GM21360 (cell line): ENCODE data around the gene TXNRD2.

ENCODE experiments used
- ATAC-seq: cut with Tn5 transposase; IDR thresholded peaks from one replicate; pipeline ENCODE4 v1.9.1; 2021; ENCODE audit warnings: mild to moderate bottlenecking, moderate library complexity; ENCODE audit not compliant: unreplicated experiment

TXNRD2 gene

GRCh38 chr22:19980766-19981165, 39.1 kb upstream of the TXNRD2 start:
- ATAC-seq = no peak

DNA sequence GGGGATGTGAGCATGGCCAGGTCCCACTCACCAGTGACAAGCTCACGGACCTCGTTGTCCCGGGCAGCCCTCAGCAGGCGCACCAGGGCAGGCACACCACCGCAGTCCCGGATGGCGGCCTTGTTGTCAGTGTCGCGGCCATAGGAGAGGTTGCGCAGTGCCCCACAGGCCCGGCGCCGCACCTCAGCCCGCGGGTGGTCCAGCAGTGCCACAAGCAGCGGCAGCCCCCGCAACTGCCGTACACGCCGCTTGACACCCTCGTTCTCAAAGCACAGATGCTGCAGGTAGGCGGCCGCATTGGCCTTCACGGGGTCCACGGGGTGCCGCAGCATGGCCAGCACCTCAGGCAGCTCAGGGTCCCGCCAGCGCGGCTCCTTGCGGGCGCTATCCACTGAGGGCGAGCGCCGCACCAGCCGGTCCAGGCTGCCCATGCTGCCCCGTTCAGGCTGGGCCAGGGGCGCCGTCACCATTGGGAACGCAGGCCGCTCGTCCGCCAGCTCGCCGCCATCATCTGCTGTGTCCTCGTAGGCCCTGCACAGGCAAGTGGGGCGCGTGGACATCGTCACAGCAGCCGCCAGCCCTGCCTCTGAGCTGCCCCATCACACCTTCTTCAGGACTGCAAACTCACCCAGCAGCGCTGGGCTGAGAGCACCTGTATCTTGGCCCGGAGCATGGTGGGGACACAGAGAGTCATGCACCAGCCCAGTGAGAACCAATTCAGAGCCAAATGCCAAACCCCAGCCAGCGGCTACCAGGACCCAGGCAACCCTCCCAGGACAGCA, 38.3 kb upstream of the TXNRD2 start:
- ATAC-seq = no peak

DNA sequence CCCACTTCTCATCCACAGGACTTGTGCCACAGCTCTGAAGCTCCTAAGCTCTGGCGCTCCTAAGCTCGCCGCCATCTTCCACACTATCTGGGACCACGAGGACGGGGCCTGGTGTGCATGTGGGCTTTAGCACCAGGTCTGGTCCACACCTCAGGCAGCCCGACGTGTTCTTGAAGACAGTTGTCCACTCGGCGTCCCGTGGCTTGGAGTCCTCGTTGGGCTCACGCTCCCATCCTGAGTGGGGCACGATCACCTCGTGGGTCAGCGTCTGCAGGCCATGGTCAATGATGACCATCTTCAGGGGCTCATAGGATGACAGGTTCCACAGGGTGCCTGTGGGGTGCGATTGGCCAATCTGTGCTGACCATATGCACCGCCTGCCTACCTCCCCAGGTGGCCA, 37.1 kb upstream of the TXNRD2 start:
- no peak for ATAC-seq

DNA sequence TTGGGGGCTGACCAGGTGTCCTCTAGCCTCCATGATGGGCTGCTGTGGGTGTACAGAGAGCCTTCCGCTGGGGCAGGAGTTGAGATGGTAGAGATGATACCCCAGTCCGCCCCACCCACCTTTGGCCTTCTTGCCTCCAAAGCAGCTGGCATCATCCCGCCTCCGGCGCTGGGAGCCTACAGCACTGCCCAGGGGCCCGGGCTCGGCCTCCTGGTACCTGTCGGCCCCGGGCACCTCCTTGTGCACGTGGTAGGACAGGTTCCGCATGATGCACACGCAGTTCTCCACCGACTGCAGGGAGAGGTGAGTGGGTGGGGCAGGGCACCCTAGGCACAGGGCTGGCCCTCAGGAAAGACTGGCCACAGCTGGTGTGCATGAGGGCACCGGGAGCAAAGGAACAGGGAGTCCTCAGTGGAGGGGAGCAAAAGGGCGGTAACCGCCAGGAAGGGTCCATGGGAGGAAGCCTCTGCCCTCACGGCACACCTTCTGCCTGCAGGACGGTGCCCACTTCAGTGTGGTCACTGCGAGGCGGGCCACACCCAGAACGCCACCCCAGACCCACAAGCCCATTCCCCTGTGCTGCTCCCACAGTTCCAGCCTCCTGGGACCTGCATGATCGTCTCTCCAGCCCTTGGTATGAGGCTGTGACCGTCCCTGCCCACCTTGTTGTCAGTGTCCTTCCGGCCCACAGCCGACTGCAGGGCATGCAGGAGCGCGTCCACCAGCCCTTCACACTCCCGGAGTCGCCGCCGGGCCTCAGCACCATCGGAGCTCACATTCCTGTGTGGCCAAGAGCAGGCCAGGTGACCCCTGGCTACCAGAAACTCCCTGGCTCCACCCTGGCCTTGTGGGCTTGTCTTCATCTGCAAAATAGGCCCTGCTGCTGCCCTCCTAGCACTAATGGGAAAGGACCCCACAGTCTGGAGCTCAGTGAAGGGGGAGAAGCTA, 36.0 kb upstream of the TXNRD2 start:
- no peak for ATAC-seq

DNA sequence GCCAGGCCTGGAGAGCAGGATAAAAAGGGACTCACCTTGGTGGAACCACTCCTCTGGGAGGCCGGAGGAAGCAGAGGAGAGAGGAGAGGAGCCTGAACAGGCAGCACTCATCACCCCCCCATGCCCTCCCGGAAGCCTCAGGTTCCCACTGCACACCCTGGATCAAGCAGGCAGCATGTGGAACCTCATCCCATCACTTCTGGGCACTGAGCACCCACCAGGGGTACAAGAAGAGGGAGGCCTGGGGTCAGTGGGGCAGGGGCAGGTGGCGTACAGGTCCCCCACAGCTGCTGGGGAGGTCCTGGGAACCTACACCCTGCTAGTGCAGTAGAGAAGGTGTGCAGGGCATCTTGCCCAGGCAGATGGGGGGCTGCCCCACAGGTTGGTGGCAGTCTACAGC, 35.1 kb upstream of the TXNRD2 start:
- ATAC-seq = no peak

DNA sequence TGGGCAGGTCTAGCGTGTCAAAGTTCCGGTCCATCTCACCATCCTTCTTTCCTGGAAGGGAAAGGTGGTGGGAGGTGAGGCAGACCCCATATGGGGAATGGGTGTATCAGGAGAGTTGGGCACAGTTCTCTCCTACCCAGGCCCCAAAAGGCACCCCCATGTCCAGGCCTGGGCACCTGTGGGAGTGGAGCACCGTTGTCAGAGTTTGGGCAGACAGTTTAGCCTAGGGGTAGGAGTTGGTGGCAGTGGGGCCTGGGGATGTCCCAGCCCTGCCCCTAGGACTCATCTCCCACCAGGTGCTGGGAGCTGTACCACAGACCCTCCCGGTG, 34.1 kb upstream of the TXNRD2 start:
- ATAC-seq = no peak

DNA sequence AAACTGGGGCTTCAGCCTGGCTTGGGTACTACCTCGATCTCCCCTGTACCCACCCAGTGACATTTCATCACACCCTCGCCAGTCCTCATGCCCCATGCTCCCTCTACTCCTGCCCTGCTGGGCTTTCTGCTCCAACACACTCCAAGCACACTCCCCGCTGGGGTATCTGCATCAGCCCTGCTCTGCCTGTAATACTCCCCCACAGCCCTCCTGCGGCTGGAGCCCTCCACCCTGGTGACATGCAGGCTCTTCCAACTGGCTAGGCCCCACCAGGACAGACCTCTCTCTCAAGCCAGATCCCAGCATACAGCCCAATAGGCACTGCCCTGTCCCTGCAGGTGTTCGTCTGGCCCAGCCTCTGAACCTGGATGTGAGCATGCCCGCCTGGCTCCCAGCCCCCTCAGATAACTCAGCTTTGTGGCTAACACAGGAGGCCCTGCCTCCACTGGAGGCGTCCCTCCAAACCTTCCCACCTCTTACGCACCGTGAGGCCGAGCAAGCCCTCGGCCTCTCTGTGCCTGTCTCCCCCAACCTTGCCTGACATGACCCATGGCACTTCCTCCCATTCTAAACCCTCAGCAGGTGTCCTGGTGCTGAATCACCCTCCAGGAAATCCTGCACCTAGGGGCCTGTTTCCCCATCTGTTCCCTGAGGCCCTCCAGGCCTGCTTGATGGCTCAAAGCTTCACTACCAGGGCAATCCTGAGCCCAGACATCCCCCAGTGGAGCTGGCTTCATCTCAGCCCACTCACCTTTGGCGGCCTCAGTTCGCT, 33.5 kb upstream of the TXNRD2 start:
- no peak for ATAC-seq

DNA sequence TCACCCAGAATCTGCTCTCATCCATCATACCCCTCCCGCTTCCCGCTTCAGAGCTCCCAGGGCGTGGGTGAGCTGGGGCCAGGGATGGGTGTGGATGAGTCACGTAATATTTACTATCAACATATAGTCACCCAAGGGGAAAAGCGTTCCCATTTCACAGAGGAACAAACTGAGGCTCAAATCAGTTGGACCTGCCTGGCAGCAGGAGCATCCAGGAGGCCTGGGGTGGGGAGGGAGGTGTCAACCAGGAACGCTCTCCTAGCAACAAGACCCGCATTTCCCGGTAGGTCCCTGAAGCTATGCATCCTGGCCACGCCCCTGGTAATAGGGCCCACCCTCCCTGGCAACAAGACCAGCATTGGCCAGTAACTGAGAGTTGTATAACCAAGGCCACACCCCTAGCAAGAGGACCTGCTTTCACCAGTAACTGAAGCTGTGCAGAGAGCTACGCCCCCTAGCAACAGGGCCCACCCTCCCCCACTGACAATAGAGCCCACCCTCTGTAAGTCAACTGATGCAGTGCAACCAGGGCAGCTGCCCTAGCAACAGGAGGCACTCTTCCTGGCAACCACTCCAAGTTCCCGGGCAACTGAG, 32.7 kb upstream of the TXNRD2 start:
- ATAC-seq = no peak

GRCh38 chr22:19973551-19974267, 32.1 kb upstream of the TXNRD2 start:
- no peak for ATAC-seq

- no peak for ATAC-seq
Observed at GRCh38 chr22:19972652-19973550, 31.3 kb upstream of the TXNRD2 start.

DNA sequence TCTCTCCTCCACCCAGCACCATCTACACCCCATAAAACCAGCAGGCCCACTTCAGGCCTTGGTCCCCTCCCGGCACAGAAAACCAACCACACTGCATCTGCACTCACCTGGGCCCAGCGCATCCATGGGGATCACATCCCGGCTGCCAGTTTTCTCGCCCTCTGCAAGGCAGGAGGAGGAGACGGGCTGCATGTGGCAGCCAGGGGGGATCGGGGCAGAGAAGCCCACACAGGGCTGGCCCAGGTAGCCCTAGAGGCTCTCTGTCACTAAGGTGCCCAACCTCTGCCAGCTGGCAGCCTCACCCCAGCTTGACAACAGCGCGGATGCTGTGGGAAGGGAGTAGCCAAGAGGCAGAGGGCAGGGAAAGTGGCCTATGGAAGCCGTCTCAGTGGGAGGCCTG, 30.6 kb upstream of the TXNRD2 start:
- ATAC-seq = no peak

- ATAC-seq = no peak
Observed at GRCh38 chr22:19971276-19972124, 29.9 kb upstream of the TXNRD2 start.

DNA sequence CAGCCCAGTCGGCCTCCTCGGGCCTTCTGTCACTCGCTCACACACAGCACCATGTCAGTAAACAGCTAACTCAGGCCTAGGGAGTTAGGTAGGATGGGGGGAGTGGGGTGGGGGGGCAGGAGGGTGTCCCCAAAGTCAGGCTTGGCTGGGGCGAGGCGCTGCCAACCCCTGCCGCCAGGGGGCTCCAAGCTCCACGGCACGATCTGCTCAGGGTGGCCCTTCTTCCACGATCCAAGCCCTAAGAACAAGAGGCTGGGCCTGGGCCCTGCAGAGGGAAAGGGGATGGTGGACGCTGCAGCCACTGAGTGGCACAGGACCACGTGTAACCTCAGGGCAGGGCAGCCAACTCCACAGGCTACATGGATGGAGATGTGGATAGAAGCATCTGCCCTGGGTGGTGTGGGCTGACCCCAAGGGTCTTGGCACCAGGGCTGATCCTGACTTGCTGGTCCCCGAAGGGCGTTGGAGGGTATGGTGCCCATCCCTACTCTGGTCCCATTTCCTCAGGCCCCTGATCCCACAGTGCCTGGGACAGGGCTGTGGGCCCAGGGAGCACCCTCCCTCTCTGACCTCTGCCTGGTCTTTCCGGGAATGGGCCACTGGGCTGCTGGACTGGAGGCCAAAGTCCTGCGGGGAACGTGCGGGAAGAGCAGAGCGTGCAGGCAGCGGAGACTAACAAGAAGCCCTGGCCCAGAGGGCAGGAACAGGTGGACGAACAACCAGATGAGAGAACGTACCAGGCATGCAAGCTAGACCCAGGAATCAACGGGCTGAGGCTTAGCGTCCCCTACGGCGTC, 29.1 kb upstream of the TXNRD2 start:
- ATAC-seq = no peak

GRCh38 chr22:19970031-19970478, 28.4 kb upstream of the TXNRD2 start:
- ATAC-seq = no peak

DNA sequence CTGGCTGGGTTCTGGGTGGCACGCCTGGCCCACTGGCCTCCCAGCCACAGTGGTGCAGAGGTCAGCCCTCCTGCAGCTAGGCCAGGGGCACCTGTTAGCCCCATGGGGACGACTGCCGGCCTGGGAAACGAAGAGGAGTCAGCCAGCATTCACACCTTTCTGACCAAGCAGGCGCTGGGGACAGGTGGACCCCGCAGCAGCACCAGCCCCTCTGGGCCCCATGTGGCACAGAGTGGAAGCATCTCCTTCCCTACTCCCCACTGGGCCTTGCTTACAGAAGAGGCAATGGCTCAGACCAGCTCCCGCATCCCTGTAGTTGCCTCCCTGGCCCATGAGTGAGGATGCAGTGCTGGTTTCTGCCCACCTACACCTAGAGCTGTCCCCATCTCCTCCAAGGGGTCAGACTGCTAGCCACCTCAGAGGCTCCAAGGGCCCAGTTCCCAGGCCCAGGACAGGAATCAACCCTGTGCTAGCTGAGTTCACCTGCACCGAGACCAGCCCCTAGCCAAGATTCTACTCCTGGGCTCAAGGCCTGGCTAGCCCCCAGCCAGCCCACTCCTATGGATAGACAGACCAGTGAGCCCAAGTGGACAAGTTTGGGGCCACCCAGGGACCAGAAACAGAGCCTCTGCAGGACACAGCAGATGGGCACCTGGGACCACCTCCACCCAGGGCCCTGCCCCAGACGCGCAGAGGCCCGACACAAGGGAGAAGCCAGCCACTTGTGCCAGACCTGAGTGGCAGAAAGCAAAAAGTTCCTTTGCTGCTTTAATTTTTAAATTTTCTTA, 27.7 kb upstream of the TXNRD2 start:
- no peak for ATAC-seq

DNA sequence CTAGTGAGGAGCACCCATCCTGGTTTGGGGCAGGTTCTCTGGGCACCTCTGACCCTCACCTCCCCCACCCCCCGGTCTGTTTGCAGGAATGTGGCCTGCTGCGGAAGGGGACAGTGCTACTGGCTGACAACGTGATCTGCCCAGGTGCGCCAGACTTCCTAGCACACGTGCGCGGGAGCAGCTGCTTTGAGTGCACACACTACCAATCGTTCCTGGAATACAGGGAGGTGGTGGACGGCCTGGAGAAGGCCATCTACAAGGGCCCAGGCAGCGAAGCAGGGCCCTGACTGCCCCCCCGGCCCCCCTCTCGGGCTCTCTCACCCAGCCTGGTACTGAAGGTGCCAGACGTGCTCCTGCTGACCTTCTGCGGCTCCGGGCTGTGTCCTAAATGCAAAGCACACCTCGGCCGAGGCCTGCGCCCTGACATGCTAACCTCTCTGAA, 26.9 kb upstream of the TXNRD2 start:
- ATAC-seq = no peak
